SU-DHL-6 (cell line): ENCODE data around the gene C10orf71.

Experiments used
- EZH2phosphoT487 ChIP-seq: fragments of 200-600 bp; sonication (generic), shearing (Covaris generic); conservative IDR thresholded peaks from 2 replicates; pipeline ENCODE4 v1.6.1; 2018; ENCODE audit warnings: mild to moderate bottlenecking, antibody characterized with exemption, low read length, moderate library complexity, mixed read lengths
- TF ChIP-seq, protein P1 (sequence below): fragments of 200-600 bp; sonication (generic); IDR thresholded peaks from one replicate; pipeline ENCODE4 v1.5.1; 2017; ENCODE audit warnings: antibody characterized with exemption, mild to moderate bottlenecking, low read length, moderate library complexity; ENCODE audit not compliant: insufficient read depth, poor library complexity, severe bottlenecking

GRCh38 chr10:49348593-49348992 is 49.6 kb downstream of the C10orf71 start:
- TF ChIP-seq, protein P1, sequence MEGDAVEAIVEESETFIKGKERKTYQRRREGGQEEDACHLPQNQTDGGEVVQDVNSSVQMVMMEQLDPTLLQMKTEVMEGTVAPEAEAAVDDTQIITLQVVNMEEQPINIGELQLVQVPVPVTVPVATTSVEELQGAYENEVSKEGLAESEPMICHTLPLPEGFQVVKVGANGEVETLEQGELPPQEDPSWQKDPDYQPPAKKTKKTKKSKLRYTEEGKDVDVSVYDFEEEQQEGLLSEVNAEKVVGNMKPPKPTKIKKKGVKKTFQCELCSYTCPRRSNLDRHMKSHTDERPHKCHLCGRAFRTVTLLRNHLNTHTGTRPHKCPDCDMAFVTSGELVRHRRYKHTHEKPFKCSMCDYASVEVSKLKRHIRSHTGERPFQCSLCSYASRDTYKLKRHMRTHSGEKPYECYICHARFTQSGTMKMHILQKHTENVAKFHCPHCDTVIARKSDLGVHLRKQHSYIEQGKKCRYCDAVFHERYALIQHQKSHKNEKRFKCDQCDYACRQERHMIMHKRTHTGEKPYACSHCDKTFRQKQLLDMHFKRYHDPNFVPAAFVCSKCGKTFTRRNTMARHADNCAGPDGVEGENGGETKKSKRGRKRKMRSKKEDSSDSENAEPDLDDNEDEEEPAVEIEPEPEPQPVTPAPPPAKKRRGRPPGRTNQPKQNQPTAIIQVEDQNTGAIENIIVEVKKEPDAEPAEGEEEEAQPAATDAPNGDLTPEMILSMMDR = no peak
- TF ChIP-seq EZH2phosphoT487 = no peak
